ENCODE results near the gene FBXW8.

The FBXW8 gene

GRCh38 chr12:116870306-116870705, 40.4 kb upstream of the FBXW8 start:
- Histone ChIP-seq H3K27ac (replicated peaks) (no peak overlapping the region), H3K4me3 (replicated peaks; ENCODE audit: insufficient read depth, low read length) (no peak overlapping the region), H3K27me3 (ENCODE audit: insufficient read depth, poor library complexity, severe bottlenecking) (peaks cover 3% of the 10 kb centered on the region)
- TF ChIP-seq REST (IDR thresholded peaks at IDR 0.05; ENCODE audit: insufficient replicate concordance, low read depth) (no peak), SPI1 (IDR thresholded peaks at IDR 0.05; ENCODE audit: borderline replicate concordance, low read depth) (no peak), CTCF (IDR thresholded peaks at IDR 0.05; ENCODE audit: insufficient read depth, low read length) (no peak), POLR2AphosphoS5 (IDR thresholded peaks at IDR 0.05; ENCODE audit: low read depth) (no peak), GABPA (IDR thresholded peaks at IDR 0.05; ENCODE audit: low read depth) (no peak)
- DNase-seq (ENCODE audit: low read depth in 1 of 2, low spot score in 1 of 2) = no peak

GRCh38 chr12:116874324-116874995, 36.3 kb upstream of the FBXW8 start:
- TF ChIP-seq POLR2AphosphoS5 (IDR thresholded peaks at IDR 0.05; ENCODE audit: low read depth) = no peak
- no peak for TF ChIP-seq REST (IDR thresholded peaks at IDR 0.05; ENCODE audit: insufficient replicate concordance, low read depth)
- no peak for TF ChIP-seq CTCF (IDR thresholded peaks at IDR 0.05; ENCODE audit: insufficient read depth, low read length)
- no peak for TF ChIP-seq SPI1 (IDR thresholded peaks at IDR 0.05; ENCODE audit: borderline replicate concordance, low read depth)
- TF ChIP-seq GABPA (IDR thresholded peaks at IDR 0.05; ENCODE audit: low read depth) = no peak
- Histone ChIP-seq H3K27me3 (ENCODE audit: insufficient read depth, poor library complexity, severe bottlenecking) (peaks cover 29% of the 10 kb centered on the region), H3K4me3 (replicated peaks; ENCODE audit: insufficient read depth, low read length) (no peak overlapping the region), H3K27ac (replicated peaks) (no peak overlapping the region)
- no peak for DNase-seq (ENCODE audit: low read depth in 1 of 2, low spot score in 1 of 2)

GRCh38 chr12:116876151-116876869, 34.4 kb upstream of the FBXW8 start:
- no peak overlapping the region for H3K27ac ChIP-seq (replicated peaks)
- no peak for DNase-seq (ENCODE audit: low read depth in 1 of 2, low spot score in 1 of 2)
- H3K4me3 ChIP-seq (replicated peaks; ENCODE audit: insufficient read depth, low read length) = no peak overlapping the region
- no peak for TF ChIP-seq REST (IDR thresholded peaks at IDR 0.05; ENCODE audit: insufficient replicate concordance, low read depth)
- no peak for TF ChIP-seq CTCF (IDR thresholded peaks at IDR 0.05; ENCODE audit: insufficient read depth, low read length)
- TF ChIP-seq GABPA (IDR thresholded peaks at IDR 0.05; ENCODE audit: low read depth) = no peak
- TF ChIP-seq SPI1 (IDR thresholded peaks at IDR 0.05; ENCODE audit: borderline replicate concordance, low read depth) = no peak
- TF ChIP-seq POLR2AphosphoS5 (IDR thresholded peaks at IDR 0.05; ENCODE audit: low read depth) = no peak
- peaks cover 41% of the 10 kb centered on the region for H3K27me3 ChIP-seq (ENCODE audit: insufficient read depth, poor library complexity, severe bottlenecking)

All from HL-60 (cell line).